ENCODE results near the gene THBS2.
"Not testable (repeated sequence)": the region's sequence is repeated elsewhere in the genome, so short reads cannot be mapped to it uniquely, and the experiment has no call there.

THBS2 gene

DNA sequence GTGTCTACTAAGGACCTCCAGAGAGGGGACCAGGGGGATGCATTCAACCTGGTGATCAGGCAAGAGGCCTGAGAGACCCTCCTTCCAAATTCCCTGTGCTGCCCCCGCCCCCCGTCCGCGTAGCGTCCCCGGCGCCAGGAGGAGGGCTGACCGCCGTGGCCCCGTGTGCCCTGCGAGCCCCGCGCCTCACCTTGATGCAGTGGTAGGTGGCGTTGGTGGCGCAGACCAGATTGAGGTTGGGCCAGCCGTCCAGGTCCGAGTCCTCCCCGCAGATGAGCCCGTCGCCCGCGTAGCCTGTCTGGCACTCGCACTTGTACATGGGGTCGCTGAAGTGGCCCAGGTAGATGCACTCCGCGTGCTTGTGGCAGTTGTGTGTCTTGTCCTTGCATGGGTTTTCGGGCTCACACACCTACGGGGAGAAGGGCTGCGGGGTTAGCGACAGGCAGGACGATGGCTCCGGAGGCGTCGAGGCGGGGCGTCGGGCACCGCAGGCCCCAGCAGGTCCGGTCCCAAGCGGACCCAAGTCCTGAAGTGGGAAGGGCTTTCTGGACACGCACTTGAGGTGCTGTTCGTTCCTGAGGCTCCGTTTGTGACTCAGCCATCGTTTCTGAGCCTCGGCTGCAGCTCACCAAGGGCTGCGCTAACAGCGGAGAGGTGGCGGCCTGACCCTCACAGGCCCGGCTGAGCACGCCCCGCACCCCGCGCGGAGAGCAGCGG is 21.7 kb downstream of the THBS2 start:
- no peak for DNase-seq (ENCODE audit: low read depth in 2 of 2)

DNA sequence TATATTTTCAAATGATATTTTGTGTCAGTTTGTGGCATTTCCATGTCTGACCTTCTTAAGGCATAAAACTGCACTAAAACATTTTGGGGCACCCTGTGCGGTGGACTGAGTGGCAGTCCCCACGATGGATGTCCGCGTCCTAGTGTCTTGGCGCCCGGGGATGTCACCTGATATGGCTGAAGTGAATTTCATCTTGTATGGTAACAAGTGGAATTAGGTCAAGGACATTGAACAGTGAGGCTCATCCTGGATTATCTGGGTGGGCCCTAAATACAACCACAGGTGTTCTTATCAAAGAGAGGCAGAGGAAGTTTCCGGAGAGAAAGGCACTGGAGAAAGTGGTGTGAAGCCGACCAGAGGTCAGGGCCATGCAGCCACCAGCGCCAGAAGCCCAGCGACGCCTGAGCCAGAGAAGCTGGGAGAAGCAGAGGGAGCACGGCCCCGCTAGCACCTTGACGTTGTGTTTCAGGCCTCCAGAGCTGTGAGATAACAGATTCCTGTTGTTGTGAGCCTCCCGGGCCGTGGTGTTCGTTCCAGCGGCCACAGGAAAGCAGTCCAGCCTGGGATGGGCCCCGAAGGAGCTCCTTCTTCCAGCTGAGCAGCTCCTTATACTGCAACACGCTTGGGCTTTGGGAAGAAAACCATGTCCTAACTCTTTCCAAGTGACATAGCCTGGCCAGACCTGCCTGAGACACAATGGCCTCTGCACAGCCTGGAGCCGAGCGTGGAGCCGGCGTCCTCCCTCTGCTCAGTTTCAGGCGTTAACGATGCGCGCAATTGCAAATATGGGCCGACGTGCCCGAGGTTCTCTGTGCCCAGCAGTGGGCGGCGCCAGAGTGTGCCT is 22.5 kb downstream of the THBS2 start:
- DNase-seq (ENCODE audit: low read depth in 2 of 2) = no peak

- DNase-seq (ENCODE audit: low read depth in 2 of 2) = no peak
These were observed 23.4 kb downstream of the THBS2 start for GRCh38 chr6:169230322-169230665.

- DNase-seq (ENCODE audit: low read depth in 2 of 2) = no peak
These were observed 23.9 kb downstream of the THBS2 start for GRCh38 chr6:169229615-169230321.

GRCh38 chr6:169227116-169227515 is 26.5 kb downstream of the THBS2 start:
- no peak for DNase-seq (ENCODE audit: low read depth in 2 of 2)

GRCh38 chr6:169225887-169226286 is 27.8 kb downstream of the THBS2 start:
- DNase-seq (ENCODE audit: low read depth in 2 of 2) = no peak

- no peak for DNase-seq (ENCODE audit: low read depth in 2 of 2)
These were observed 28.5 kb downstream of the THBS2 start for GRCh38 chr6:169225131-169225576.

GRCh38 chr6:169224716-169225115 is 28.9 kb downstream of the THBS2 start:
- no peak for DNase-seq (ENCODE audit: low read depth in 2 of 2)

GRCh38 chr6:169224185-169224695 is 29.4 kb downstream of the THBS2 start:
- no peak for DNase-seq (ENCODE audit: low read depth in 2 of 2)

- no peak for DNase-seq (ENCODE audit: low read depth in 2 of 2)
These were observed 30.6 kb downstream of the THBS2 start for GRCh38 chr6:169223006-169223405.

GRCh38 chr6:169222126-169222525 is 31.5 kb downstream of the THBS2 start:
- no peak for DNase-seq (ENCODE audit: low read depth in 2 of 2)

- DNase-seq (ENCODE audit: low read depth in 2 of 2) = no peak
These were observed 32.4 kb downstream of the THBS2 start for GRCh38 chr6:169221264-169221663.

GRCh38 chr6:169220068-169220964 is 33.3 kb downstream of the THBS2 start:
- DNase-seq (ENCODE audit: low read depth in 2 of 2) = no peak

- no peak for DNase-seq (ENCODE audit: low read depth in 2 of 2)
These were observed 35.7 kb downstream of the THBS2 start for GRCh38 chr6:169217972-169218371.

GRCh38 chr6:169216830-169217229 is 36.8 kb downstream of the THBS2 start:
- DNase-seq (ENCODE audit: low read depth in 2 of 2) = no peak

DNA sequence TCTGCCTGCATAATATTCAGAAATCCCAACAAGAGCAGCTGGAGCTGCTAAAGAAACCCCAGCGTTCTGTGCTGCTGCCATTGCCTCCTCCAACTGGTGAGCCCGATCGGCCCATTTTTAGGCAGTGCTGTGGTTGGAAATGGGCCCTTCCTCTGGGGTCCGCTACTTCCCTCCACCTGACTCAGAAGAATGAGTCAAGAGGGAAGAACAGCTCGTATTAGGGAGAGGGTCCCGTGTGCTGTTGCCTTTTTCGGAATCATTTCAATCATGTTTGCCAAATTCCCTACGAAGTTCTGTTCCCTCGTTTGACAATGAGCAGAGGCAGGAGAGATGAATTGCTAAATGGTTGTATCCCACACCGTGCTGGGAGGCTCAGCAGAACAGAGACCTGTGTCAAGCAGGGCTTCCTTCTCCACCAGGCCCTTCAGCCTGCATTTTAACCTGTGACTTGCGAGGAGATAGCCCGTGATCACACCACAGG is 38.4 kb downstream of the THBS2 start:
- no peak for DNase-seq (ENCODE audit: low read depth in 2 of 2)

DNA sequence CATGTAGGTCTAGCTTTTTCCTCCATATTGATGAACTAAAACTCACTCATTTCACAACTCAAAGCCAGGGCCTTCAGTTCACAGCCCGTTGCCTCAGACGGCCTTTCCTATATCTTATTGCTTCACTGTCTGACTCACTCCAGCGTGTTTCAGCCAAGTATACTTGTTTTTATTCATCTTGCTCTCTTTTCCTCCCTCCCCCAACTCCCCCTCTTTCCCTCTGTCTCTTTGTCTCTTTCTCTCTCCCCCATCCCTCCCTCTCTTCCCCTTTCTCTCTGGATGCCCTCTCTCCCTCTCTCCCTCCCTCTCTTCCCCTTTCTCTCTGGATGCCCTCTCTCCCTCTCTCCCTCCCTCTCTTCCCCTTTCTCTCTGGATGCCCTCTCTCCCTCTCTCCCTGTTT is 38.9 kb downstream of the THBS2 start:
- DNase-seq (ENCODE audit: low read depth in 2 of 2) = not testable (repeated sequence)

GRCh38 chr6:169213814-169214520 is 39.7 kb downstream of the THBS2 start:
- no peak for DNase-seq (ENCODE audit: low read depth in 2 of 2)

- peak; percentile 72 to 87 for DNase-seq (ENCODE audit: low read depth in 2 of 2)
These were observed 40.5 kb downstream of the THBS2 start for GRCh38 chr6:169212897-169213813.
